ENCODE results near the gene CHAD. TPM values are rescaled to one million over a fixed set of nuclear protein-coding genes. Genes with fewer than 3 reads are reported as not detected.
A peak's percentile ranks its signal among the peaks of the same experiment; 100 is the strongest.

Gene CHAD
- total RNA-seq, 1 experiment from 2014 or later: 0.57 TPM

- Histone ChIP-seq H3T11ph (ENCODE audit: low read length) (no peak overlapping the region), H3K4ac (ENCODE audit: low read depth, low read length) (no peak overlapping the region), H3K18ac (ENCODE audit: insufficient read length, low read depth, low read length) (no peak overlapping the region), H3K9ac (ENCODE audit: extremely low read depth, insufficient read length, low read length) (no peak overlapping the region), H3K23ac (ENCODE audit: insufficient read length, low read depth, low read length) (no peak overlapping the region), H2BK5ac (ENCODE audit: insufficient read length, low read length) (no peak overlapping the region), H3K56ac (ENCODE audit: insufficient read length, low read depth, low read length) (no peak overlapping the region), H3K27ac (ENCODE audit: insufficient read length, low read depth, low read length) (no peak overlapping the region), H2BK20ac (ENCODE audit: low read depth, low read length, poor library complexity, severe bottlenecking) (no peak overlapping the region), H4K20me1 (ENCODE audit: control insufficient read depth, insufficient read depth, insufficient read length) (no peaks in the 10 kb centered on the region), H2BK15ac (ENCODE audit: low read depth, low read length) (no peak overlapping the region), H2AFZ (ENCODE audit: low read length) (no peak overlapping the region), H3K4me2 (ENCODE audit: insufficient read depth, insufficient read length, low read length) (no peak overlapping the region), H3K27me3 (ENCODE audit: insufficient read depth, low read length) (no peaks in the 10 kb centered on the region), H2BK12ac (ENCODE audit: insufficient read length, low read depth, low read length) (no peak overlapping the region), H2AK5ac (ENCODE audit: insufficient read length, low read length) (no peak overlapping the region), H3K4me1 (ENCODE audit: insufficient read depth, low read length) (no peaks in the 10 kb centered on the region), H2BK120ac (ENCODE audit: low read depth, low read length, poor library complexity, severe bottlenecking) (no peak overlapping the region), H3K14ac (ENCODE audit: insufficient read depth, low read length) (no peak overlapping the region), H3K79me1 (ENCODE audit: insufficient read depth, low read depth, low read length, poor library complexity, severe bottlenecking) (no peaks in the 10 kb centered on the region), H3K79me2 (ENCODE audit: insufficient read depth, low read length) (no peaks in the 10 kb centered on the region), H4K8ac (replicated peaks; ENCODE audit: insufficient read length, low read depth, low read length) (no peak overlapping the region), H3K9me3 (ENCODE audit: control insufficient read depth, low read depth, low read length) (no peaks in the 10 kb centered on the region), H3K23me2 (ENCODE audit: insufficient read length, low read depth, low read length, poor library complexity, severe bottlenecking) (no peaks in the 10 kb centered on the region), H4K5ac (ENCODE audit: insufficient read length, low read depth, low read length) (no peak overlapping the region), H4K91ac (ENCODE audit: insufficient read length, low read depth, low read length) (no peak overlapping the region)
- Mint-ChIP-seq H3K4me1 (peaks cover 13 to 18% of the 10 kb centered on the region in 2 experiments), H3K27me3 (ENCODE audit: low read depth) (peaks cover 6% of the 10 kb centered on the region; the same call in 1 of the 2 replicates), H3K9me3 (no peaks in the 10 kb centered on the region), H3K4me3 (no peak overlapping the region), H3K36me3 (ENCODE audit: insufficient read depth in 1 of 3, low read depth in 3 of 3) (no peaks in the 10 kb centered on the region), H3K27ac (peak overlapping the region in 1 of 3 experiments; percentile 40; a peak in 1 of 7 replicates)
- TF ChIP-seq CTCF (conservative IDR thresholded peaks at IDR 0.05): no peak
- WGBS (ENCODE audit: extremely low coverage, insufficient read length, low lambda C conversion rate): no CpG with 5 or more reads among the region's 8 CpGs
- no peak for DNase-seq
Measured at GRCh38 chr17:50517504-50518383, 49.1 kb upstream of the CHAD start.

Measured in H9 (cell line).